DOHH2 (cell line): ENCODE data around the gene MAP4K5.

Experiments used
- H3F3A ChIP-seq: fragments of 200-600 bp; sonication (generic), shearing (Covaris generic); 2 replicates; pipeline ENCODE4 v1.6.0; 2016; ENCODE audit warnings: antibody characterized with exemption, mild to moderate bottlenecking; ENCODE audit not compliant: control insufficient read depth, insufficient read depth
- H3K27ac ChIP-seq: fragments of 200-600 bp; sonication (generic); 2 replicates; pipeline ENCODE4 v1.5.1; 2014; ENCODE audit warnings: low read depth, mild to moderate bottlenecking, low read length, moderate library complexity
- H3K27me3 ChIP-seq: fragments of 200-600 bp; sonication (generic); 2 replicates; pipeline ENCODE4 v1.6.1; 2014; ENCODE audit warnings: mild to moderate bottlenecking, low read length, mixed read lengths; ENCODE audit not compliant: control insufficient read depth
- H3K36me3 ChIP-seq: fragments of 200-600 bp; sonication (generic); 2 replicates; pipeline ENCODE4 v1.6.1; 2014; ENCODE audit warnings: mild to moderate bottlenecking, low read length, moderate library complexity, mixed read lengths; ENCODE audit not compliant: control insufficient read depth
- H3K4me1 ChIP-seq: fragments of 200-600 bp; sonication (generic); 2 replicates; pipeline ENCODE4 v1.6.1; 2014; ENCODE audit warnings: mild to moderate bottlenecking, low read length, mixed read lengths; ENCODE audit not compliant: control insufficient read depth
- H3K4me2 ChIP-seq: fragments of 200-600 bp; sonication (generic); 2 replicates; pipeline ENCODE4 v1.6.0; 2014; ENCODE audit warnings: mild to moderate bottlenecking, low read length, moderate library complexity
- H3K4me3 ChIP-seq: fragments of 200-600 bp; sonication (generic); 2 replicates; pipeline ENCODE4 v1.5.1; 2014; ENCODE audit warnings: mild to moderate bottlenecking, low read length, mixed read lengths
- H3K79me2 ChIP-seq: fragments of 200-600 bp; sonication (generic); 2 replicates; pipeline ENCODE4 v1.6.1; 2014; ENCODE audit warnings: mild to moderate bottlenecking, low read length, mixed read lengths; ENCODE audit not compliant: control insufficient read depth
- H3K9me2 ChIP-seq: fragments of 200-600 bp; sonication (generic); replicated peaks from 2 replicates; pipeline ENCODE4 v1.6.1; 2014; ENCODE audit warnings: mild to moderate bottlenecking, low read length, mixed read lengths; ENCODE audit not compliant: control insufficient read depth
- H3K9me3 ChIP-seq: fragments of 200-600 bp; sonication (generic); 2 replicates; pipeline ENCODE4 v1.6.1; 2014; ENCODE audit warnings: antibody characterized with exemption, low read length, mixed read lengths; ENCODE audit not compliant: control insufficient read depth, insufficient read depth
- H4K20me1 ChIP-seq: fragments of 200-600 bp; sonication (generic); 2 replicates; pipeline ENCODE4 v1.6.0; 2014; ENCODE audit warnings: low read depth, mild to moderate bottlenecking, antibody characterized with exemption, low read length, moderate library complexity; ENCODE audit not compliant: control insufficient read depth, insufficient read depth
- EZH2phosphoT487 ChIP-seq: fragments of 200-600 bp; sonication (generic); IDR thresholded peaks from 2 replicates; pipeline ENCODE4 v1.6.1; 2017; ENCODE audit warnings: borderline replicate concordance, mild to moderate bottlenecking, antibody characterized with exemption, low read length, moderate library complexity, mixed read lengths
- TF ChIP-seq, protein P1 (sequence below): fragments of 200-600 bp; sonication (generic); IDR thresholded peaks from one replicate; pipeline ENCODE4 v1.5.1; 2014; ENCODE audit warnings: antibody characterized with exemption, mild to moderate bottlenecking, low read depth, low read length; ENCODE audit not compliant: poor library complexity, severe bottlenecking

Gene MAP4K5

DNA sequence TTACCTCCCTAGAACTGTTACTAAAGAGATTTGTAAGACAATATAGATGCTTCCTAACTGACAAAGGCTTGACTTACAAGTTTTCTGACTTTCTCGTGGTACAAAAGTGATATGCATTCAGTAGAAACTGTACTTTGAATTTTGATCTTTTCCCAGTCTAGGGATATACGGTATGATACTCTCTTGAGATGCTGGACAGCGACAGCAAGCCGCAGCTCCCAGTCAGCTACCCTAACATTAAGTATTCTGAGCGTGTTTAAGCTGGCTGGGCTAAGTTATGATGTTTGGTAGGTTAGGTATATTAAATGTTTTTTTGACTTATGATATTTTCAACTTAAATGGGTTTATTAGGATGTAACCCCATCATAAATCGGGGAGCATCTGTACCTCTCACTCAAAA, 80.5 kb downstream of the MAP4K5 start:
- peaks cover 52% of the 10 kb centered on the region for H3K36me3 ChIP-seq
- no peaks in the 10 kb centered on the region for H3K4me1 ChIP-seq
- TF ChIP-seq, protein P1, sequence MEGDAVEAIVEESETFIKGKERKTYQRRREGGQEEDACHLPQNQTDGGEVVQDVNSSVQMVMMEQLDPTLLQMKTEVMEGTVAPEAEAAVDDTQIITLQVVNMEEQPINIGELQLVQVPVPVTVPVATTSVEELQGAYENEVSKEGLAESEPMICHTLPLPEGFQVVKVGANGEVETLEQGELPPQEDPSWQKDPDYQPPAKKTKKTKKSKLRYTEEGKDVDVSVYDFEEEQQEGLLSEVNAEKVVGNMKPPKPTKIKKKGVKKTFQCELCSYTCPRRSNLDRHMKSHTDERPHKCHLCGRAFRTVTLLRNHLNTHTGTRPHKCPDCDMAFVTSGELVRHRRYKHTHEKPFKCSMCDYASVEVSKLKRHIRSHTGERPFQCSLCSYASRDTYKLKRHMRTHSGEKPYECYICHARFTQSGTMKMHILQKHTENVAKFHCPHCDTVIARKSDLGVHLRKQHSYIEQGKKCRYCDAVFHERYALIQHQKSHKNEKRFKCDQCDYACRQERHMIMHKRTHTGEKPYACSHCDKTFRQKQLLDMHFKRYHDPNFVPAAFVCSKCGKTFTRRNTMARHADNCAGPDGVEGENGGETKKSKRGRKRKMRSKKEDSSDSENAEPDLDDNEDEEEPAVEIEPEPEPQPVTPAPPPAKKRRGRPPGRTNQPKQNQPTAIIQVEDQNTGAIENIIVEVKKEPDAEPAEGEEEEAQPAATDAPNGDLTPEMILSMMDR: no peak
- TF ChIP-seq EZH2phosphoT487: no peak
- H3K9me3 ChIP-seq: no peaks in the 10 kb centered on the region
- no peak overlapping the region for H3K4me2 ChIP-seq
- no peak overlapping the region for H3K27ac ChIP-seq
- no peaks in the 10 kb centered on the region for H3K27me3 ChIP-seq
- no peaks in the 10 kb centered on the region for H4K20me1 ChIP-seq
- no peaks in the 10 kb centered on the region for H3F3A ChIP-seq
- no peaks in the 10 kb centered on the region for H3K9me2 ChIP-seq
- H3K4me3 ChIP-seq: no peak overlapping the region
- H3K79me2 ChIP-seq: no peaks in the 10 kb centered on the region

DNA sequence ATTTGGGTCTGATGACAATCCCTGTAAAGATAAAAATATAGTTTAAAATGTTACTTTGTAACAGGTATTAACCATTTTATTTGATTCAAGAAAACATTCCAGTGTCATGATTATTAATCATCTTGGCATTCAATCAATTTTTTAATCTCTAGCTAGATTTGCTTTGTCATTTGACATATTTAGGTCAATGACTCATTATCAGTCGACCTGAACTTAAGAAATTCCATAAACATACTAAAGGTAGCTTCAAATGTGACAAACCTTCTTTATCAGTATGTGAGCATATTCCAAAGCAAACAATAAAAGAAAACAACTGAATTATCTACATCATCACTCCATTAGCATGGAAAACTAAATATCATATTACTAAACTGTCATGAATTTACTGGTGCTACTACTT, 84.9 kb downstream of the MAP4K5 start:
- no peaks in the 10 kb centered on the region for H3K79me2 ChIP-seq
- H3K27me3 ChIP-seq: no peaks in the 10 kb centered on the region
- no peak overlapping the region for H3K4me2 ChIP-seq
- no peaks in the 10 kb centered on the region for H4K20me1 ChIP-seq
- H3K4me3 ChIP-seq: no peak overlapping the region
- H3K4me1 ChIP-seq: no peaks in the 10 kb centered on the region
- H3K9me3 ChIP-seq: no peaks in the 10 kb centered on the region
- H3F3A ChIP-seq: no peaks in the 10 kb centered on the region
- TF ChIP-seq, protein P1: no peak
- no peak for TF ChIP-seq EZH2phosphoT487
- H3K27ac ChIP-seq: no peak overlapping the region
- no peaks in the 10 kb centered on the region for H3K9me2 ChIP-seq
- peaks cover 58% of the 10 kb centered on the region for H3K36me3 ChIP-seq

GRCh38 chr14:50434528-50434927, 97.8 kb downstream of the MAP4K5 start:
- no peaks in the 10 kb centered on the region for H3F3A ChIP-seq
- TF ChIP-seq, protein P1: no peak
- TF ChIP-seq EZH2phosphoT487: no peak
- no peaks in the 10 kb centered on the region for H4K20me1 ChIP-seq
- H3K4me2 ChIP-seq: no peak overlapping the region
- H3K4me3 ChIP-seq: no peak overlapping the region
- no peaks in the 10 kb centered on the region for H3K79me2 ChIP-seq
- H3K9me3 ChIP-seq: no peaks in the 10 kb centered on the region
- no peaks in the 10 kb centered on the region for H3K27me3 ChIP-seq
- no peaks in the 10 kb centered on the region for H3K4me1 ChIP-seq
- no peak overlapping the region for H3K27ac ChIP-seq
- peaks cover 41% of the 10 kb centered on the region for H3K36me3 ChIP-seq
- no peaks in the 10 kb centered on the region for H3K9me2 ChIP-seq

- H3K9me3 ChIP-seq: no peaks in the 10 kb centered on the region
- H3K36me3 ChIP-seq: peaks cover 36% of the 10 kb centered on the region
These were observed 100.2 kb downstream of the MAP4K5 start for GRCh38 chr14:50432131-50432530.

More at GRCh38 chr14:50432131-50432530, 100.2 kb downstream of the MAP4K5 start:
- Histone ChIP-seq H3K27ac (no peak overlapping the region), H3K4me3 (no peak overlapping the region), H3K79me2 (no peaks in the 10 kb centered on the region), H3K4me2 (no peak overlapping the region), H3K4me1 (no peaks in the 10 kb centered on the region), H3F3A (0 out of 2 replicates have a peak, but pooled peaks cover 2% of the 10 kb centered on the region), H4K20me1 (no peaks in the 10 kb centered on the region), H3K9me2 (no peaks in the 10 kb centered on the region), H3K27me3 (no peaks in the 10 kb centered on the region)
- TF ChIP-seq, protein P1: no peak
- TF ChIP-seq EZH2phosphoT487: no peak
